Stimulated activated CD4-positive, alpha-beta T cell treated with anti-CD3 and anti-CD28 coated beads, Interleukin-2, amount 100 ng/mL, for 48 hours (primary cell): ENCODE measurements around the gene SPATA20.

Source experiments
- DNase-seq, 2 donors: peaks; one replicate each; pipeline ENCODE4 v3.0.0-alpha.2; 2020

The SPATA20 gene

GRCh38 chr17:50581316-50581715 lies 34.3 kb downstream of the SPATA20 start:
- no peak for DNase-seq

GRCh38 chr17:50582741-50583140 lies 35.8 kb downstream of the SPATA20 start:
- no peak for DNase-seq

GRCh38 chr17:50583641-50584040 lies 36.7 kb downstream of the SPATA20 start:
- DNase-seq, result no peak

GRCh38 chr17:50584116-50584515 lies 37.1 kb downstream of the SPATA20 start:
- DNase-seq, result no peak

GRCh38 chr17:50584749-50585148 lies 37.8 kb downstream of the SPATA20 start:
- no peak for DNase-seq

GRCh38 chr17:50585346-50585745 lies 38.4 kb downstream of the SPATA20 start:
- DNase-seq, result no peak

DNA sequence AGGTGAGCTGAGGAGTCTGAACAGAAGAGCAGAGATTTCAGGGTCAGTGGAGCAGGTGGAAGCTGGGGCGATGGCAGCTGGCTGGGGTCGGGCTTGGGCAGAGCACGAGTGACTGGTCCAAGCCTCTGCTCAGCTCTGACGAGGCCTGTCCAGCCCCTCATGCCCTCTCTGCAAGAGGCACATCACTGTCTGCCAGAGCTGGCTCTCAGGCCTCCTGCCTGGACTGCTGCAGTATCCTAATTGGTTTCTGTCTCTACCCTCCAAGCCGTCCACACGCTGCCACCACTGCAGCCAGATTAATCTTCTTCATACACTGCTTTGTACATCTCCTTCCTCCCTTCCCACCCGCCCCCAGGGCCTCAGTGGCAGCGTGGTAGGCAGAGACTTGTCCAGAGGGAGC lies 38.9 kb downstream of the SPATA20 start:
- no peak for DNase-seq

DNA sequence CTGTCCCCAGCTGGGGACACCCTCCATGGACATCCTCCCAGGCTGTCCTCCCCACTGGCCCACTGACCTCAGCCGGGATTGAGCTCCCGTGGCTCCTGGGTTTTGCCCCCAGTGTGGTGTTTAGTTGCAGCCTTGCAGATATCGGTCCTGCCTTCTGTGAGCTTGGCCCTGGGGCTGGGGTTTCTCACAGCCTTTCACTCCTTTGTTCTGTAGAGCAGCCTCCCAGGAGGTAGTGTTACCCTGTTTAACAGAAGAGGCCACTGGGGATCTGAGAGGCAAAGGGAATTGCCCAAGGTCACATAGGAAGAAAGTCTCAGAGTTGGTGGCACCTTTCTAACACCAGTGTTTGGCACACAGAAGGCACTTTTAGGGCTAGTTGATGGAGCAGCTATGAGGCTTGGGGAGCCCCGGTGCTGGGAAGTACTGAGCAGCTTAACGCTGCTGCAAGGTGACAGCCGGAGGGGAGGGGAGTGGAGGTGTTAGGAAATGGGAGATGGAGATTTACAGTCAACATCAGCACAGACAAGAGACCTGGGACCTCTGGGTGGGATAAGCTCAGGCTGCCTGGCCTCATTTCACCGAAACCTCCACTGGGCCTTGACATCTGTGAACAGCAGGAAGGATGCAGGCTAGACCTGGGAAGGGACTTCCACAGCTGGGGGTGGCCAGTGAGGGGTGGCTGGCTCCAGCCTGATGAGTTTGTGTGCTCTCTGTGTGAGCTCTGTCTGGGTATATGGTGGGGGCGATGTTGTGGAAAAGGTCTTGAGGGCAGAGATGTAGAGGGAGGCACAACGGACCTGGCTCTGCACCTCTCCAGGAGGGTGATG lies 39.7 kb downstream of the SPATA20 start:
- no peak for DNase-seq

DNA sequence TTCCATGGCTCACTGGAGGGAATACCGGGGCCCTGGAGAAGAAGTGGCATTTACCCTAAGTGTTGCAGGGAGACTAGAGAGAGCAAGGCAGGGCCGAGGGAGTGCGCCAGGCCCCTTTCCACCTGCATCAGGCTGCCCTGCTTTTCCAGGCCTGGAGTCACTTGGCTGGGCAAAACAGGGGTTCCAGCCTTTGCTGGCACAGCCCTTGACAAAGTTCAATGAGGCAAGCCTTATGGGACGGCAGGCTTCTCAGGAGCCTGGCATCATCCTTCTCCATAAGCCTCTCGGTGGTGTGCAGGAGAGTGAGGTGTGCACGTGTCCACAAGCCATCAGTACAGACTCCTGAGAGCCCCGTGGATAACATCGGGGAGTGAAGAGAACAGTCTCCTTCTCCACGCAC lies 40.6 kb downstream of the SPATA20 start:
- DNase-seq, result no peak

DNA sequence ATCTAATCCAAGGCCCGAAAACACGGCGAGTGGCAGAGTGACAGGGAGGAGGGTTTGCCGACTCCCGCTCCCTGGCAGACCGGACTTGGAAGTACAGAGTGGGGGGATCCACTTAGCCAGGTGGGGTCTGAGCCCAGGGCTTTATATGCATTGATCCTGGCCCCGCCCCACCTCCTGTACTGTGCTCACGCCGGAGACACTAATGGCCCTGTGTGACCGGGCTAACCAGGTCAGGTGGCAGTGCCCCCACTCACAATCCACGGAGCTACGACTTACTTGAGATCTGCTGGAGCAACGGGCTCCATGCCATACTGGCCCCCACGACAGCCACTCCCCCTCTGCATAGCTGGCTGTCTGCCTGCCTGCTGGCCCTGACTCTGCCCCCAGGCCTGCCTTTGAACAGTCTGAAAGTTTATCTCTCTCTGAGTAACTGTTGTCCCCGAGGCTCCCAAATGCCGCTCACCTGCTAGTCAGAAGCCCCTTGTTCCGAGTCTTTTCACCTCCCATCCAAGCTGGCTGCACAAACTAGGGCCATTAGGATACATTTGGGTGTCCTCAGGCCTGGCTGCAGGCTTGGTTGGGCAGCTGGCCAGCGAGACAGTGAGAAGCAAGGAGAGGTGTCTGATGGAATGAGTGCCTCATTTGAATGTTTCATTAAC lies 41.5 kb downstream of the SPATA20 start:
- no peak for DNase-seq

- no peak for DNase-seq
Observed at GRCh38 chr17:50589095-50589705, 42.2 kb downstream of the SPATA20 start.

GRCh38 chr17:50590946-50591737 lies 44.2 kb downstream of the SPATA20 start:
- no peak for DNase-seq

- no peak for DNase-seq
Observed at GRCh38 chr17:50593321-50593720, 46.3 kb downstream of the SPATA20 start.

- no peak for DNase-seq
Observed at GRCh38 chr17:50594128-50594823, 47.3 kb downstream of the SPATA20 start.

- no peak for DNase-seq
Observed at GRCh38 chr17:50594892-50595291, 47.9 kb downstream of the SPATA20 start.

- no peak for DNase-seq
Observed at GRCh38 chr17:50596191-50597037, 49.4 kb downstream of the SPATA20 start.

DNA sequence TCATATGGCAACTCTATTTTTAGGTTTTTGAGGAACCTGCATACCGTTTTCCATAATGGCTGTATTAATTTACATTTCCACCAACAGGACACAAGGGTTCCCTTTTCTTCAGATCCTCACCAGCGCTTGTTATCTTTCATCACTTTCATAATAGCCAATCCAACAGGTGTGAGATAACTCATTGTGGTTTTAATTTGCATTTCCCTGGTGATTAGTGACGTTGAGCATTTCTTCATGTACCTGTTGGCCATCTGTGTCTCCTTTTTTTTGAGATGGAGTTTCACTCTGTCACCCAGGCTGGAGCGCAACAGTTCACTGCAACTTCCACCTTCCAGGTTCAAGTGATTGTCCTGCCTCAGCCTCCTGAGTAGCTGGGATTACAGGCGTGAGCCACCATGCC lies 51.5 kb downstream of the SPATA20 start:
- no peak for DNase-seq

GRCh38 chr17:50599606-50600005 lies 52.6 kb downstream of the SPATA20 start:
- no peak for DNase-seq

DNA sequence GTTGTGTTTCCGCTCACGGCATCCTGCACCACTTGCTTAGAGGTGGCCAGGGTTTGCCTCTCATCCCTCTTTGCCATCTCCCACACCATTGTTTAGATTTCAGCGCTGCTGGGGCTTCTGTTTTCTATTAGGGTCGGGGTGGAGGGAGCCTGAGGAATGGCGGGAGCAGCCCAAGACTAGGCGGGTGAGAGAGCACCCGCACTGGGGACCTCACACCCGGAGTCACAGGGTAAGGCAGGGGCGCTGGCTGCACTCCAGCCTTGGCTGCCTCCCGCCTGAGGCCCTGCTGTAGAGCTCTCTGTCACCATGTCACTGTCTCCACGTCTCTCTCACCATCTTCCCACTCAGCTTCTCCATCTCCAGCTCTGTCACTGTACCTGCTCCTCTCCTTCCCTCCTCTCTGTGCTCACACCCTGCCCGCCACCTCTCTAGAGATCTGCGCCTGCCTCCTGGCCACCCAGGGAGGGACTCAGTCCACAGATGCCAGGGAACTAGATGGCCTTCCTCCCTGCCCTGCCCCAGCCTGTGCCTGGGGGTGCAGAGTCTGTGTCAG lies 54.9 kb downstream of the SPATA20 start:
- DNase-seq, result no peak

GRCh38 chr17:50602836-50603235 lies 55.9 kb downstream of the SPATA20 start:
- DNase-seq, result no peak

GRCh38 chr17:50603340-50603739 lies 56.4 kb downstream of the SPATA20 start:
- DNase-seq, result no peak
